Keratinocyte (primary cell): ENCODE results near the gene NEBL.

ENCODE experiments used
- EZH2 ChIP-seq: IDR thresholded peaks from one replicate; pipeline ENCODE4 v1.6.1; 2012; ENCODE audit warnings: inconsistent platforms, mild to moderate bottlenecking, low read length, moderate library complexity
- TF ChIP-seq, protein P1 (sequence below), 3 experiments: IDR thresholded peaks in 1 of 3; conservative IDR thresholded peaks in 1 of 3; optimal IDR thresholded peaks in 1 of 3; 2 replicates in 2 of 3; 3 replicates in 1 of 3; pipeline versions ENCODE3 to v1.5.1; 2011; ENCODE audit warnings: low read length in 3 of 3, mild to moderate bottlenecking in 3 of 3, moderate library complexity in 2 of 3, control low read depth in 1 of 3, inconsistent platforms in 1 of 3; ENCODE audit not compliant: insufficient read depth in 2 of 3; ENCODE audit errors: extremely low read depth in 1 of 3

DNA sequence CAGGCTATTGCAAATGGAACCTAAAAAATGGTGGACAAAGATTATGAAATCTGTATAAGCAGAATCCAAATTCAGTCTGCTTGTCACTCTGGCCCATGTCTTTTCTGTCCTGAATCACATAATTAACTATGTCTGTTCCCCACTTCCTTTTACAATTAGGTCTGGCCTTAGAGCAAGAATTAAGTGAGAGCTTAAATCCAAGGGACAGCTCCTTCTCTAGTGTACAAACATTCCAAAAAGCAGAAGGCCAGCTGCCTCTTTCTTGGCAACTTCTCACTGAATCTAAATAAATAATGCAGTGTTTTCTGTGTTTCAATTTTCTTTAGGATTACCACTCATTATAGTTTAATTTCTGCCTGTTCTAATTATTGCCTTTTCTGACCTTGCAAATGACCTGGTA is 39.3 kb upstream of the NEBL start:
- TF ChIP-seq, protein P1, sequence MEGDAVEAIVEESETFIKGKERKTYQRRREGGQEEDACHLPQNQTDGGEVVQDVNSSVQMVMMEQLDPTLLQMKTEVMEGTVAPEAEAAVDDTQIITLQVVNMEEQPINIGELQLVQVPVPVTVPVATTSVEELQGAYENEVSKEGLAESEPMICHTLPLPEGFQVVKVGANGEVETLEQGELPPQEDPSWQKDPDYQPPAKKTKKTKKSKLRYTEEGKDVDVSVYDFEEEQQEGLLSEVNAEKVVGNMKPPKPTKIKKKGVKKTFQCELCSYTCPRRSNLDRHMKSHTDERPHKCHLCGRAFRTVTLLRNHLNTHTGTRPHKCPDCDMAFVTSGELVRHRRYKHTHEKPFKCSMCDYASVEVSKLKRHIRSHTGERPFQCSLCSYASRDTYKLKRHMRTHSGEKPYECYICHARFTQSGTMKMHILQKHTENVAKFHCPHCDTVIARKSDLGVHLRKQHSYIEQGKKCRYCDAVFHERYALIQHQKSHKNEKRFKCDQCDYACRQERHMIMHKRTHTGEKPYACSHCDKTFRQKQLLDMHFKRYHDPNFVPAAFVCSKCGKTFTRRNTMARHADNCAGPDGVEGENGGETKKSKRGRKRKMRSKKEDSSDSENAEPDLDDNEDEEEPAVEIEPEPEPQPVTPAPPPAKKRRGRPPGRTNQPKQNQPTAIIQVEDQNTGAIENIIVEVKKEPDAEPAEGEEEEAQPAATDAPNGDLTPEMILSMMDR (optimal IDR thresholded peaks at IDR 0.05 in 1 of 3, IDR thresholded peaks at IDR 0.05 in 1 of 3, conservative IDR thresholded peaks at IDR 0.05 in 1 of 3; ENCODE audit: extremely low read depth in 1 of 3, insufficient read depth in 2 of 3, low read length in 3 of 3): no peak
- TF ChIP-seq EZH2: no peak
